Measurements from ENCODE around the gene VMO1.
"Not testable (repeated sequence)": the region's sequence is repeated elsewhere in the genome, so short reads cannot be mapped to it uniquely, and the experiment has no call there.

Gene VMO1

GRCh38 chr17:4786106-4786511, at the start of gene VMO1:
VMO1 (minus strand) TSS chr17:4786364; CDS start chr17:4786352, 12 bp downstream.
- Histone ChIP-seq H3K9me3 (no peaks in the 10 kb centered on the region), H3K4me1 (peaks cover 0 to 46% (median 31%) of the 10 kb centered on the region in 4 donors), H3K27me3 (peaks cover 0 to 41% of the 10 kb centered on the region in 2 donors), H3K36me3 (no peaks in the 10 kb centered on the region), H3K27ac (no peak within 1 kb of the TSS), H3K4me3 (peak within 1 kb of the TSS; percentile 9 to 33)
- DNase-seq: no peak
- TF ChIP-seq CTCF (IDR thresholded peaks at IDR 0.05): no peak
- intact Hi-C loops (cut with DNase I; ENCODE audit: low total_unique reads): loop anchor here (5.0 kb wide), 3 partner anchors 46 to 96 kb away; partner anchors contain the start of genes MED11 and MINK1

- intact Hi-C loops (cut with DNase I; ENCODE audit: low total_unique reads): loop anchor here (5.0 to 10.0 kb wide), 2 partner anchors 47 to 50 kb away; partner anchors contain the start of genes GLTPD2 and VMO1
- H3K4me1 ChIP-seq: peaks cover 0 to 18% (median 11%) of the 10 kb centered on the region in 4 donors
- H3K27me3 ChIP-seq: no peaks in the 10 kb centered on the region
- no peaks in the 10 kb centered on the region for H3K9me3 ChIP-seq
- H3K36me3 ChIP-seq: no peaks in the 10 kb centered on the region
- TF ChIP-seq CTCF (IDR thresholded peaks at IDR 0.05): no peak
- no peak for DNase-seq
- H3K4me3 ChIP-seq: peak overlapping the region in 1 of 2 donors; percentile 83
- peak overlapping the region in 1 of 2 donors; percentile 91 for H3K27ac ChIP-seq
These were observed 48.5 kb upstream of the VMO1 start for GRCh38 chr17:4834681-4835020.

DNA sequence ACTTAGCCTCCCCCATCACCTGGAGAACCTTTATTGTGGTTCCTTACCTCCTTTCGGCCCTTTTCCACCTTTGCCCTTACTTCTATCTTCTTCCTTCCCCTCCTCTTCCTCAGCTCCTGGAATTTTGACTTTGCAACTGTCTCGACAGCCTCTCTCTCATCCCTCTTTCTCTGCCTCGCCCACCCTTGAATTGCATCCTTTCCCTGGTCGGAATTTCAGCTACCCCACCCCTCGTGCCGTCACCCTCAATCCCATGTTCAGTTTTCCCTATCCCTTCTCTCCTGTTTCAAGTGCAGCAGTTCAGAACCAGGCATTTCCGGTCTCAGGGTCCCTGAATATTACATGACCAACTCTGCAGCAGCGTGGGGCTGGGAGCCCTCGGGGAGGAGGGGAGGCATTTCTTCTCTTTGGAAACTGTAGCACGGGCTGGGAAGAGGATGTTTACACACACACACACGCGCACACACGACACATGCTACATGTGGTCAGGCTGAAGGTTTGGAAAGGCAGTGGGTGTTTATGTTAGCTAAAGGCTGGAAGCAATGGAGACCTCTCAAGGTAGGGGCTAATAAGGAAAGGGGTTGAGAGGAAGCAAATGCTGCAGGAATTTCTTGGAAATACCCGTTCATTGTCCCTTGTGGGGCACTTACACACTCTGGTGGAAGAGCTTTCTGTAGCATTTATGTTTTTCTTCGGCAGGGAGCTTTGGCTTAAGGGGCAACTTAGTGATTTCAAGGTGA, 47.9 kb upstream of the VMO1 start:
- TF ChIP-seq CTCF (IDR thresholded peaks at IDR 0.05): no peak
- H3K36me3 ChIP-seq: no peaks in the 10 kb centered on the region
- H3K27me3 ChIP-seq: no peaks in the 10 kb centered on the region
- peak in 1 of 2 donors; percentile 32 for DNase-seq
- no peaks in the 10 kb centered on the region for H3K9me3 ChIP-seq
- peak overlapping the region; percentile 83 to 90 for H3K4me3 ChIP-seq
- peak overlapping the region; percentile 88 to 91 for H3K27ac ChIP-seq
- H3K4me1 ChIP-seq: peaks cover 0 to 18% (median 11%) of the 10 kb centered on the region in 4 donors
- intact Hi-C loops (cut with DNase I; ENCODE audit: low total_unique reads): loop anchor here (5.0 to 10.0 kb wide), 2 partner anchors 47 to 51 kb away; partner anchors contain the start of genes GLTPD2 and VMO1

DNA sequence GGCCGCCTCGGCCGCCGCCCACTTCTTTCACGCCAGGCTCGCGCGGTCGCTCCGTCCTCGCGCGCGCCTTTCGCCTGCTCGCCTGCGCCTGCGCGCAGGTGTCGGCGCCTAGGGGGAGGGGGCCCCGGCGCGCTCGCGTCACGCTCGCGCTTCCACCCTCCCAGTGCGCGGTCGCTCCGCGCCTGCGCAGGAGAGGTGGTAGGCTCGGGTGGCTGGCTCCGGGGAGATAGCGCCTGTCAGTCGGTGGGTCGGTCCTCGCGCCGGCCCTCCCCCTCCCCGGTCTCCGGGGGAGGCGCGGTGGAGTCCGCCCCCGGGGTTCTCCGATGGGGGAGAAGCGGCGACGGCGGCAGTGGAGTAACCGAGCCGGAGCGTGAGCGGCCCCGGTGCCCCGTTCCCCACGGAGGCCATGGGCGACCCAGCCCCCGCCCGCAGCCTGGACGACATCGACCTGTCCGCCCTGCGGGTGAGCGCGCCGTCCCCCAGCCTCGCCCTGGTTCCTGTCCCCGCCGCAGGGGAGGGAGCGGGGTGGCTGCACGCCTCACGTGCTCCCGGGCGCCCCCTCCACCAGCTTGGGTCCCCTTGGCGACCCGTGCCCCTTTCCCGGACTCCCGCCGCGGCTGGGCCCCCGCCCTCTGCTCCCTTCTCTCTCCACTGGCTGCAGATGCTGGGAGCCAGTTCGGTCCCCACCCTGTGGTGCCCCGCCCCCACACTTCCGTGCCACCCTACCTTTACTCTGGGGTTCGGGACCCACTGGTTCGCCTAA, 47.2 kb upstream of the VMO1 start, which contains the start of gene MINK1:
Gene MINK1, plus strand, starts transcription at position 163 of the 763 bp plus-strand sequence. Its CDS starts 244 bp downstream, at position 407.
- Histone ChIP-seq H3K4me3 (peak within 1 kb of the TSS; percentile 83 to 90), H3K27me3 (no peaks in the 10 kb centered on the region), H3K9me3 (no peaks in the 10 kb centered on the region), H3K36me3 (no peaks in the 10 kb centered on the region), H3K4me1 (peaks cover 0 to 18% (median 11%) of the 10 kb centered on the region in 4 donors), H3K27ac (peak within 1 kb of the TSS; percentile 88 to 91)
- peak in 1 of 2 experiments; percentile 3 for TF ChIP-seq CTCF (IDR thresholded peaks at IDR 0.05)
- DNase-seq: peak; percentile 82 to 93
- intact Hi-C loops (cut with DNase I; ENCODE audit: low total_unique reads): loop anchor here (5.0 to 10.0 kb wide), 2 partner anchors 46 to 51 kb away; partner anchors contain the start of genes GLTPD2 and VMO1

DNA sequence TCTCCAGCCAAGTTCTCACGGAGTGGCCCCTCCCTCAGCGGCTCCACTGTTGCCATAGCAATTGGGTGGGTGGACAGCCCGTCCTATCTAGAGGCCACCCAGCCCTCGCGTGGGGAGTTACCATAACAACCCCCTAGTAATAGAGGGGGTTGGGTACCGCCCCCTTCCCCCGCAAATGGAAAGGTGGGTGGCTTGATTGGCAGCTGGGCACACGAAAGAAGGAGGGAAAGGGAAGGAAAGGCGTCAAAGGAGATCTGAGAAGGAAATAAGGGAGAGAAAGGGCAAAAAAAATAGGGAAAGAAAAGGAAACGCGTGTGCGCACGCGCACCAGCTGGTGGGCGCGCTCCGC, 46.6 kb upstream of the VMO1 start:
- peak overlapping the region; percentile 88 to 91 for H3K27ac ChIP-seq
- intact Hi-C loops (cut with DNase I; ENCODE audit: low total_unique reads): loop anchor here (5.0 to 10.0 kb wide), 2 partner anchors 46 to 52 kb away; partner anchors contain the start of genes GLTPD2 and VMO1
- not testable (repeated sequence) for DNase-seq, H3K27me3 ChIP-seq, H3K9me3 ChIP-seq, H3K36me3 ChIP-seq
- peaks cover 0 to 18% (median 11%) of the 10 kb centered on the region in 4 donors for H3K4me1 ChIP-seq
- H3K4me3 ChIP-seq: peak overlapping the region; percentile 83 to 90
